ENCODE results near the gene TMEM125. TPM values are rescaled to one million over a fixed set of nuclear protein-coding genes. Genes with fewer than 3 reads are reported as not detected.

TMEM125 gene
- polyA plus RNA-seq, 2 donors: 10.9 to 11.7 TPM

DNA sequence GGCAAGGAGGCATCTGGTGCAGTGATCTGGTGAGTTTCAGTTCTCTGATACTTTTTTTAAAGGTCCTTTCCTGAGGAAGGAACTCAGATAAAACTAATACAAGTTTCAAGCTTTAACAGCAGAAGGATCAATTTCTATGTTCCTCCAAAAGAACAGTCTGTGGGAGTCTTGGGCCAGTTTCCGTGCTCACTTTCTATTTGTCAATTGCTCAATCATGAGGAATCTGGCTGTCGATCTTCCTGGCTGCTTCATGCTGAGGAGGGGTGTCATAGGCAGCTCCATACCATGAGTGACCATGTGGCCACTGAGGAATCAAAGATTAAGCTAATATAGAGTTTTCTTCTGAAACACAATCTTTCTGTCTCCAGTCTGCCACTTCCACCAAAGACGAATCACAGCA lies 11.4 kb upstream of the TMEM125 start:
- H3K27ac ChIP-seq (ENCODE audit: low read depth in 2 of 2, low read length in 1 of 2): no peak overlapping the region
- H3K9me3 ChIP-seq (ENCODE audit: control insufficient read depth in 2 of 2, insufficient read depth in 1 of 2, low read depth in 1 of 2, low read length in 1 of 2): no peaks in the 10 kb centered on the region
- no peaks in the 10 kb centered on the region for H3K27me3 ChIP-seq (ENCODE audit: control insufficient read depth in 1 of 2, insufficient read depth in 2 of 2, low read length in 2 of 2)
- WGBS, 2 donors: 69 to 75% methylated on average over 3 of the region's 3 CpGs
- peaks cover 0 to 11% of the 10 kb centered on the region in 2 donors for H3K4me1 ChIP-seq (ENCODE audit: control insufficient read depth in 2 of 2, insufficient read depth in 2 of 2, low read length in 1 of 2)
- H3K36me3 ChIP-seq (ENCODE audit: control insufficient read depth in 2 of 2, insufficient read depth in 2 of 2, low read length in 1 of 2): no peaks in the 10 kb centered on the region
- H3K4me3 ChIP-seq (ENCODE audit: low read depth in 1 of 2, low read length in 2 of 2): no peak overlapping the region

DNA sequence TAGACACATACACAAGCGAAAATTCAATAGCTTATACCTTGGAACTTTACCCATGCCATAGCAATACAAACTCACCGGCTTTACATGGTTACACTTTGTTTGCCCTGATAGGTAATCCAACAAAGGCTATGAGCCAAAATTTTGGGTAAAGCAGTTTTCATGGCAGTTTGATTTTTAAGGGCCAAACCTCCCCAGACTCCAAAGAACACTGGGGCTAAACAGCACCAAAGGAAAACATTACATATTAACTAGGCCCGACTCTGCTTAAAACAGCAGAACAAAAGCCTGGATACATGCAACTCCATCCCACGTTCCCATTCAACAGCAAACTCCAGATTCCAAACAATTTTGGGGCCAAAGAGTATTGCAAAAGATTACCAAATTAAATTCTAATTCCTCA lies 4.4 kb upstream of the TMEM125 start:
- Histone ChIP-seq H3K4me3 (ENCODE audit: low read depth in 1 of 2, low read length in 2 of 2) (no peak overlapping the region), H3K36me3 (ENCODE audit: control insufficient read depth in 2 of 2, insufficient read depth in 2 of 2, low read length in 1 of 2) (no peaks in the 10 kb centered on the region), H3K27me3 (ENCODE audit: control insufficient read depth in 1 of 2, insufficient read depth in 2 of 2, low read length in 2 of 2) (no peaks in the 10 kb centered on the region), H3K9me3 (ENCODE audit: control insufficient read depth in 2 of 2, insufficient read depth in 1 of 2, low read depth in 1 of 2, low read length in 1 of 2) (no peaks in the 10 kb centered on the region), H3K4me1 (ENCODE audit: control insufficient read depth in 2 of 2, insufficient read depth in 2 of 2, low read length in 1 of 2) (peaks cover 0 to 2% of the 10 kb centered on the region in 2 donors), H3K27ac (ENCODE audit: low read depth in 2 of 2, low read length in 1 of 2) (no peak overlapping the region)
- WGBS, 2 donors: 71 to 73% methylated on average over 4 of the region's 4 CpGs

DNA sequence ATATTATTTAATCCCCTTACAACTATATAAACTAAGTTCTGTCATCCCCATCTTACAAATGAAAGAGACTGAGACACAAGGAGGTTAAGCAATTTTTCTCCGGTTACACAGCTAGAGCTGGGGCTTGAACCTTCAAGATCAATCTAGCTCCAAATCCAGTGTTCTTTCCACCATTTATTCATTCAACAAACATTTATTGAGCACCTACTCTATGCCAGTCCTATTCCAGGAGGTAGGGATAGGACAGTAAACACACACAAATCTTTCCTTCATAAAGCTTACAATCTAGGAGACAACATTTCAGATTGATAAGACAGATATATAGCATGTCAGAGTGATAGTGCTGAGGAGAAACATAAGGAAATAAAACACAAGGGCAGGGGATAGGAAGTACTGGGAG lies 2.9 kb upstream of the TMEM125 start:
- 91 to 92% methylated on average over 1 of the region's 1 CpG for WGBS, 2 donors
- Histone ChIP-seq H3K36me3 (ENCODE audit: control insufficient read depth in 2 of 2, insufficient read depth in 2 of 2, low read length in 1 of 2) (no peaks in the 10 kb centered on the region), H3K27ac (ENCODE audit: low read depth in 2 of 2, low read length in 1 of 2) (no peak overlapping the region), H3K27me3 (ENCODE audit: control insufficient read depth in 1 of 2, insufficient read depth in 2 of 2, low read length in 2 of 2) (no peaks in the 10 kb centered on the region), H3K4me3 (ENCODE audit: low read depth in 1 of 2, low read length in 2 of 2) (no peak overlapping the region), H3K9me3 (ENCODE audit: control insufficient read depth in 2 of 2, insufficient read depth in 1 of 2, low read depth in 1 of 2, low read length in 1 of 2) (no peaks in the 10 kb centered on the region), H3K4me1 (ENCODE audit: control insufficient read depth in 2 of 2, insufficient read depth in 2 of 2, low read length in 1 of 2) (peaks cover 5 to 9% of the 10 kb centered on the region in 2 donors)

DNA sequence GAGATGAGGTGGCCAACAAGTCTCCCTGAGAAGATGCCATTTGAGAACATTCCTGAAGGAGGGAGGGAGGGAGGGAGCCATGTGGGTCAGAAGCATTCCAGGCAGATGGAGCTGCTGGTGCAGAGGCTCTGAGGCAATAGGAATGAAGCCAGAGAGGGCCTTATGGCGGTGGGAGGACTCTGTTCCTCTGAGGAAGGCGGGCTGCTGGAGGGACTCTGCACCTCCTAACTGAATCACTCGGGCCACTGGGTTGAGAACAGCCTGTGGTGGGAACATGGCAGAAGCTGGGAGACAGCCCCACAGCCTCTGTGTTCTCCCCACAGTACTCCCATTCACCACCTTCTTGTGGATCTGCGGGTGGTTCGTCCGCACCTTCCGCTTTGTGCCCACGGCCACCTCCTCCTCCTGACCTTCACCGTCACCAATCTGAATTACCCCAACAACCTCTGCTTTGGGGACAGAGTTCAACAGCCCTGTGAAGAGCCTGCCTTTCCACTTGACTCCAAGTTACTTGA lies 2.4 kb upstream of the TMEM125 start:
- Histone ChIP-seq H3K27me3 (ENCODE audit: control insufficient read depth in 1 of 2, insufficient read depth in 2 of 2, low read length in 2 of 2) (no peaks in the 10 kb centered on the region), H3K27ac (ENCODE audit: low read depth in 2 of 2, low read length in 1 of 2) (no peak overlapping the region), H3K4me1 (ENCODE audit: control insufficient read depth in 2 of 2, insufficient read depth in 2 of 2, low read length in 1 of 2) (peaks cover 5 to 12% of the 10 kb centered on the region in 2 donors), H3K36me3 (ENCODE audit: control insufficient read depth in 2 of 2, insufficient read depth in 2 of 2, low read length in 1 of 2) (no peaks in the 10 kb centered on the region), H3K4me3 (ENCODE audit: low read depth in 1 of 2, low read length in 2 of 2) (no peak overlapping the region), H3K9me3 (ENCODE audit: control insufficient read depth in 2 of 2, insufficient read depth in 1 of 2, low read depth in 1 of 2, low read length in 1 of 2) (no peaks in the 10 kb centered on the region)
- WGBS, 2 donors: 76 to 81% methylated on average over 9 of the region's 9 CpGs

DNA sequence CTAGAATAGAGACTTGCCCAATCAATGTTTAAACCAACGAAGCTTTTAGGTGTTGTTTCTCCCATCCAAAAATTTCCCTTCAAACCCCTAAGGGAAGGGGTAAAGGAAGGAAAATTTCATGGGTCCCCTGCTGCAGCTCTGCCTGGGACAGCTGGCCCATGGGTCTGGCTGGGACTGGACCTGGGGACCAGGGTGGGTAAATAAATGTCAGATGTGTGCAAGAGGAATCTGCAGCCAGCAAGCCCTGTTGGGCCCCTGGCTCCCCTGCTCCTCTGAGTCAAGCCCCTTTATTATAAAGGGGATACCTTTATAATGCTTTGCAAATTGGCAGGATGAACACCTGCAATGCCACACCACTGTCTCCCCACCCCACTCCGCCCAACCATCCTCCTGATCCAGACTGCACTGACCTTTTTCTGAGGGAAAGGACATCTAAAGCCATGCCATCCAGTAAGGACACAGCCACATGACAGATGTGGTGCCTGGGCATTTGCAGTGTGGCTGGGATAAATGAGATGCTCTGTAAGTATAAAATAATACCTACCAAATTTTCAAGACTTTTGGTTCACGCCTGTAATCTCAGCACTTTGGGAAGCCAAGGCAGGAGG lies 1.9 kb upstream of the TMEM125 start:
- WGBS, 2 donors: 79 to 84% methylated on average over 3 of the region's 3 CpGs
- no peaks in the 10 kb centered on the region for H3K27me3 ChIP-seq (ENCODE audit: control insufficient read depth in 1 of 2, insufficient read depth in 2 of 2, low read length in 2 of 2)
- peaks cover 5 to 12% of the 10 kb centered on the region in 2 donors for H3K4me1 ChIP-seq (ENCODE audit: control insufficient read depth in 2 of 2, insufficient read depth in 2 of 2, low read length in 1 of 2)
- H3K36me3 ChIP-seq (ENCODE audit: control insufficient read depth in 2 of 2, insufficient read depth in 2 of 2, low read length in 1 of 2): no peaks in the 10 kb centered on the region
- no peak overlapping the region for H3K27ac ChIP-seq (ENCODE audit: low read depth in 2 of 2, low read length in 1 of 2)
- H3K4me3 ChIP-seq (ENCODE audit: low read depth in 1 of 2, low read length in 2 of 2): no peak overlapping the region
- H3K9me3 ChIP-seq (ENCODE audit: control insufficient read depth in 2 of 2, insufficient read depth in 1 of 2, low read depth in 1 of 2, low read length in 1 of 2): no peaks in the 10 kb centered on the region

DNA sequence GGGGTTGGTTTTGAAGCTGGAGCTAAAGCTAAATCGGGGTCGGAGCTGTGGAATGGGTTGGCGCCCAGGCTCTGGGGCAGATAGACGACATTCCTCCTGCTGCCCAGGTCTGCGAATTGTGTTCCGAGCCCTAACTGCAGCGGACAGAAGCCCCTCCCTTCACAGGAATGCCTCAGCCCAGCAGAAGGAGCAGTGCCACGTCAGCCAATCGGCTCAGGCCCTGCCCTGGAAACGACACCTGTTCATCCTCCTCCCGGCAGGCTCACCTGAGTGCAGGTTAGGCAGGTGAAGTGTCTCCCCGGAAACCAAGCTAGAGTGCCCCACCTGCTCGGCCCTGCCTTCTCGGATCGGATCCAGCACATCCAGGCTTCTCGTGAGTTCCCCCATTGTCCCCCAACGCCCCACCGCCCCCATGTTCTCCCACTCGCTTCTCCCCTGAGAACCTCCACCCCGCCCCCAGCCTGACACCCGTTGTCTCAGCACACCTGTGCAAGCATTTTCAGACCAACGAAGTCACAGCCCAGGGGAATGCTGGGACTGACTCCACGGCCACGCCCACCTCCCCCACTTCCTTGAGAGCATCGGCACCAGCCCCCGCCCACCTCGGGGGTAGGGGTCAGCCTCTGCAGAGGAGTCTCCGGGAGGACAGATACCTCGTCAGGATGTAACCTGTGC lies 775 bp downstream of the TMEM125 start:
- Histone ChIP-seq H3K36me3 (ENCODE audit: control insufficient read depth in 2 of 2, insufficient read depth in 2 of 2, low read length in 1 of 2) (no peaks in the 10 kb centered on the region), H3K9me3 (ENCODE audit: control insufficient read depth in 2 of 2, insufficient read depth in 1 of 2, low read depth in 1 of 2, low read length in 1 of 2) (no peaks in the 10 kb centered on the region), H3K4me3 (ENCODE audit: low read depth in 1 of 2, low read length in 2 of 2) (peak overlapping the region; percentile 17 to 37), H3K27me3 (ENCODE audit: control insufficient read depth in 1 of 2, insufficient read depth in 2 of 2, low read length in 2 of 2) (no peaks in the 10 kb centered on the region), H3K4me1 (ENCODE audit: control insufficient read depth in 2 of 2, insufficient read depth in 2 of 2, low read length in 1 of 2) (peaks cover 5 to 19% of the 10 kb centered on the region in 2 donors), H3K27ac (ENCODE audit: low read depth in 2 of 2, low read length in 1 of 2) (peak overlapping the region; percentile 66 to 89)
- WGBS, 2 donors: 4 to 10% methylated on average over 26 to 29 of the region's 29 CpGs

DNA sequence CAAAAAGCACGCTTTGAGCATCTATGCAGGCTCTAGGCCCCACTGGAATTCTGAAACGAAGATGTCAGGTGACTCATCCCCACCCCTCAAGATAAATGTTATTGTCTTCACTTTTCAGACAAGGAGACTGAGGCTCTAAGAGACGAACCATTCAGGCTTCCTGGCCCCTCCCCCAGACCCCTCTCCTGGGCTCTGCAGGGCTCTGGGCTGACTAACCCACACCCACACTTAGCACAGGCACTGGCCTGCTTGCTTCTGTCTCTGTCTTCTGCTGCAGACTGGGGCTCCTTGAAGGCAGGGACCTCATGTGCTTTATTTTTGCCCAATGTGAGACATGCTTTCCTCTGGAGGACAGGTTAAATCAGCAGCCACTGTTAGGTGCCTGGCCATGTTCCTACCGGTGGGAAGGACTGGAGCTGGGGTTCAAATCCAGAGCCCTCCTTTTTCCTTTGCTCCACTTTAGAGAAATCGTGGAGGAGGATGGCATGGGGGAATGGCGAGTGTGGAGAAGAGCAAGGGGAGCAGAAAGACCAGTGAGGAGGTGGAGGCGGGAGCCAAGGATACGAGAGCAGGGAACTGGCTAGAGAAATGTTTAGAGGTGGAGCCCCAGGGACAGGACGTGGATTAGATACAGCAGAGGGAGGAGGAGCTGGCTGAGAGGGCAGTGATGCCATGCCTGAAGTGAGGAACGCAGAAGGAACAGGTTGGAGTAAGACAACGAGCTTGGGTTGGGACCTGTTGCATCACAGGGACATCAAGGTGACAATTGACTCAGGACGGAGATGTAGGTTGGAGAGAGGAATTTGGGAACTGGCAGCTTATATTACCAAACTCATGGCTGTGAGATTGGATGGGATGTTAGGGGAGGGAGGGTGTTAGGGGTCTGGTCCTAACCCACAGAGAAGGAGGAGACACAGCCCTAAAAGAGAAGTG lies 1.7 kb downstream of the TMEM125 start:
- Histone ChIP-seq H3K27me3 (ENCODE audit: control insufficient read depth in 1 of 2, insufficient read depth in 2 of 2, low read length in 2 of 2) (no peaks in the 10 kb centered on the region), H3K4me1 (ENCODE audit: control insufficient read depth in 2 of 2, insufficient read depth in 2 of 2, low read length in 1 of 2) (peaks cover 5 to 19% of the 10 kb centered on the region in 2 donors), H3K9me3 (ENCODE audit: control insufficient read depth in 2 of 2, insufficient read depth in 1 of 2, low read depth in 1 of 2, low read length in 1 of 2) (no peaks in the 10 kb centered on the region), H3K36me3 (ENCODE audit: control insufficient read depth in 2 of 2, insufficient read depth in 2 of 2, low read length in 1 of 2) (no peaks in the 10 kb centered on the region), H3K27ac (ENCODE audit: low read depth in 2 of 2, low read length in 1 of 2) (peak overlapping the region in 1 of 2 donors; percentile 78), H3K4me3 (ENCODE audit: low read depth in 1 of 2, low read length in 2 of 2) (peak overlapping the region in 1 of 2 donors; percentile 37)
- 55 to 65% methylated on average over 12 of the region's 12 CpGs for WGBS, 2 donors

DNA sequence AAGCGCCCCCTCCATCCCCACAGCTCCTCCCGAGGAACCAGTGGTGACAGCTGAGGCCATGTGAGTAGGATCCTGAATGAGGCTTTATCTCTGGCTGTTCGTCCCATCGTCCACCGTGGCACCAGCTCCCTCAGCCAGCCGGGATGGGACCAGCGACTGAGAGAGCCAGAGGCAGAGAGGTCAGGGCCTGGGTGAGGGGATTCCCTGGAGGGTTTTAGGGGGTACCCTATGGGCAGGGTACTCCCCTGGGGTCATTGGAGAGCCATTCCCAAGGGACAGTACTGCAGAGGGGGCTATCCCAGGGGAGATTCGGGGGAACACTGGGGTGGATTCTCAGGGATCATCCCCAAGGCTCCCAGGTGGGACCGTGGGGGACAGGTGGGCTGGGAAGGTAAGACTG lies 2.4 kb downstream of the TMEM125 start:
- Histone ChIP-seq H3K4me1 (ENCODE audit: control insufficient read depth in 2 of 2, insufficient read depth in 2 of 2, low read length in 1 of 2) (peaks cover 5 to 19% of the 10 kb centered on the region in 2 donors), H3K4me3 (ENCODE audit: low read depth in 1 of 2, low read length in 2 of 2) (no peak overlapping the region), H3K36me3 (ENCODE audit: control insufficient read depth in 2 of 2, insufficient read depth in 2 of 2, low read length in 1 of 2) (no peaks in the 10 kb centered on the region), H3K27me3 (ENCODE audit: control insufficient read depth in 1 of 2, insufficient read depth in 2 of 2, low read length in 2 of 2) (no peaks in the 10 kb centered on the region), H3K27ac (ENCODE audit: low read depth in 2 of 2, low read length in 1 of 2) (peak overlapping the region in 1 of 2 donors; percentile 55), H3K9me3 (ENCODE audit: control insufficient read depth in 2 of 2, insufficient read depth in 1 of 2, low read depth in 1 of 2, low read length in 1 of 2) (no peaks in the 10 kb centered on the region)
- WGBS, 2 donors: 74 to 79% methylated on average over 9 of the region's 9 CpGs

Measured in esophagus (tissue), 2 donors.